Ascending aorta (tissue), 2 donors: ENCODE results near the gene SLC7A4. TPM values are rescaled to one million over a fixed set of nuclear protein-coding genes. Genes with fewer than 3 reads are reported as not detected.

Source experiments
- DNase-seq, 2 donors: peaks; one replicate each; pipeline ENCODE4 v3.0.0-alpha.2; 2019; ENCODE audit warnings: low spot score in 2 of 2
- H3K27ac ChIP-seq, 2 donors: fragments of 200-600 bp; sonication (generic); one replicate each; pipeline ENCODE4 v1.5.1; 2016 to 2017; ENCODE audit warnings: mild to moderate bottlenecking in 1 of 2
- H3K27me3 ChIP-seq: fragments of 200-600 bp; sonication (generic); one replicate; pipeline ENCODE4 v1.5.1; 2017
- H3K36me3 ChIP-seq, 2 donors: fragments of 200-600 bp; sonication (generic); one replicate each; pipeline ENCODE4 v1.5.1; 2016
- H3K4me1 ChIP-seq, 2 donors: fragments of 200-600 bp; sonication (generic); one replicate each; pipeline ENCODE4 v1.5.1; 2016 to 2017; ENCODE audit warnings: mild to moderate bottlenecking in 1 of 2
- H3K4me3 ChIP-seq, 2 donors: fragments of 200-600 bp; sonication (generic); one replicate each; pipeline ENCODE4 v1.5.1; 2016 to 2017; ENCODE audit warnings: mild to moderate bottlenecking in 1 of 2
- H3K9me3 ChIP-seq, 2 donors: fragments of 200-600 bp; sonication (generic); one replicate each; pipeline ENCODE4 v1.5.1; 2016
- intact Hi-C: fragments of 100-400 bp; cut with DNase I; formaldehyde crosslinking; loops from one replicate; pipeline ENCODE4 v1.15.1; 2023
- total RNA-seq: library from RNA; depleted of rRNA; stranded (reverse); fragments of >200 nt; gene quantifications from one replicate; pipeline ENCODE4 v1.1.0, GENCODE V29; 2016
- TF ChIP-seq, protein P1 (sequence below), 3 experiments: fragments of 200-600 bp in 2 of 3; fragments of 450-650 bp in 1 of 3; sonication (generic) in 2 of 3; IDR thresholded peaks; one replicate each; pipeline ENCODE4 v1.5.1; 2016 to 2019; ENCODE audit warnings: antibody characterized with exemption in 3 of 3, mild to moderate bottlenecking in 1 of 3, moderate library complexity in 1 of 3

Gene SLC7A4
- total RNA-seq, 1 donor from 2014 or later, result 20.4 TPM

DNA sequence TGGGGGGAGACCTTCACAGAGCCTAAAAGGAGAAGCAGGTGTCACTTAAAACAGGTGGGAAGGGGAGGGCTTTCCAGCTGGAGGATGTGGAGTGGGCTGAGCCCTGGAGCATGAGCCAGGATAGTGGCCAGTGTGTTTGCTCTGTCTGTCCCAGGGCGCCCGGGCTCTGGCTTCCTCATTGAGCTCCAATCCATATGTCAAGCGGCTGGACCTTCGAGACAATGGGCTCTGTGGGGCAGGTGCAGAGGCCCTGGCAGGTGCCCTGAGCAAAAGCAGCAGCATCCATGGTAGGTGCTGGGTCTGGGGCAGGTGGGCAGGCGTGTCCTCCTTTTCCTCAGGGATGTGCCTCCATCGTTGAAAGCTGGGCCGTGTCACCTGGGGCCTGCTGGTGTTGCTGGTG lies 15.4 kb upstream of the SLC7A4 start:
- intact Hi-C loops, result loop anchor here (10.0 kb wide), 1 partner anchor 617 kb away; the partner anchor contains the start of gene PPIL2
- no peaks in the 10 kb centered on the region for H3K36me3 ChIP-seq
- H3K4me1 ChIP-seq, result peaks cover 7 to 15% of the 10 kb centered on the region in 2 donors
- H3K27me3 ChIP-seq, result no peaks in the 10 kb centered on the region
- no peaks in the 10 kb centered on the region for H3K9me3 ChIP-seq
- H3K4me3 ChIP-seq, result no peak overlapping the region
- no peak overlapping the region for H3K27ac ChIP-seq
- TF ChIP-seq, protein P1, sequence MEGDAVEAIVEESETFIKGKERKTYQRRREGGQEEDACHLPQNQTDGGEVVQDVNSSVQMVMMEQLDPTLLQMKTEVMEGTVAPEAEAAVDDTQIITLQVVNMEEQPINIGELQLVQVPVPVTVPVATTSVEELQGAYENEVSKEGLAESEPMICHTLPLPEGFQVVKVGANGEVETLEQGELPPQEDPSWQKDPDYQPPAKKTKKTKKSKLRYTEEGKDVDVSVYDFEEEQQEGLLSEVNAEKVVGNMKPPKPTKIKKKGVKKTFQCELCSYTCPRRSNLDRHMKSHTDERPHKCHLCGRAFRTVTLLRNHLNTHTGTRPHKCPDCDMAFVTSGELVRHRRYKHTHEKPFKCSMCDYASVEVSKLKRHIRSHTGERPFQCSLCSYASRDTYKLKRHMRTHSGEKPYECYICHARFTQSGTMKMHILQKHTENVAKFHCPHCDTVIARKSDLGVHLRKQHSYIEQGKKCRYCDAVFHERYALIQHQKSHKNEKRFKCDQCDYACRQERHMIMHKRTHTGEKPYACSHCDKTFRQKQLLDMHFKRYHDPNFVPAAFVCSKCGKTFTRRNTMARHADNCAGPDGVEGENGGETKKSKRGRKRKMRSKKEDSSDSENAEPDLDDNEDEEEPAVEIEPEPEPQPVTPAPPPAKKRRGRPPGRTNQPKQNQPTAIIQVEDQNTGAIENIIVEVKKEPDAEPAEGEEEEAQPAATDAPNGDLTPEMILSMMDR (IDR thresholded peaks at IDR 0.05), result no peak
- no peak for DNase-seq

DNA sequence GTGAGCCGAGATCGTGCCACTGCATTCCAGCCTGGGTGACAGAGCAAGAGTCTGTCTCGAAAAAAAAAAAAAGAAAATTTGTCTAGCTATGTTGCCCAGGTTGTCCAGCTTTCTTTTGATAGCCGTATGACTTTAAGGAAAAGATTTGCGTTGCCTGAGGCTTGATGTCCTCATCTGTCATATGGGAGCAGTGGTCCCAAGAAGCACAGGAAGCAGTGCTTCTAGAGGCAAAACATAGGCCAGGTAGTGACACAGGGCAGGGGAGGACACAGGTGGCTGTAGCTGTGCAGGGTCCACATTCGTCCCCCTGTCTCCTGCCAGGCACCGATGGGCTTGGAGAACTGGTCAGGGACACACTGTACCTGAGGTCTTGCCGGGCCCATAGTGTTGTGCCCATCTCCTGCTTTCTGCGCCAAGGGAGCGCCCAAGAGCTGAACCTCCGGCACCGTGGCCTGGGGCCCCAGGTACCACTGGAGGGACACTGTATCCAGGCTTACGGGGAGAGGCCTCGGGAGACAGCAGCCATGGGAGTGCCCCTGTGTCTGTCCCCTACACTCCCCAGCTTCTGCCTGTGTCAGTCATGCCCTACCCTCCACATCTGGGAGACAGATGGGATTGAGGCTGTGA lies 14.8 kb upstream of the SLC7A4 start:
- intact Hi-C loops, result loop anchor here (10.0 kb wide), 1 partner anchor 618 kb away; the partner anchor contains the start of gene PPIL2

DNA sequence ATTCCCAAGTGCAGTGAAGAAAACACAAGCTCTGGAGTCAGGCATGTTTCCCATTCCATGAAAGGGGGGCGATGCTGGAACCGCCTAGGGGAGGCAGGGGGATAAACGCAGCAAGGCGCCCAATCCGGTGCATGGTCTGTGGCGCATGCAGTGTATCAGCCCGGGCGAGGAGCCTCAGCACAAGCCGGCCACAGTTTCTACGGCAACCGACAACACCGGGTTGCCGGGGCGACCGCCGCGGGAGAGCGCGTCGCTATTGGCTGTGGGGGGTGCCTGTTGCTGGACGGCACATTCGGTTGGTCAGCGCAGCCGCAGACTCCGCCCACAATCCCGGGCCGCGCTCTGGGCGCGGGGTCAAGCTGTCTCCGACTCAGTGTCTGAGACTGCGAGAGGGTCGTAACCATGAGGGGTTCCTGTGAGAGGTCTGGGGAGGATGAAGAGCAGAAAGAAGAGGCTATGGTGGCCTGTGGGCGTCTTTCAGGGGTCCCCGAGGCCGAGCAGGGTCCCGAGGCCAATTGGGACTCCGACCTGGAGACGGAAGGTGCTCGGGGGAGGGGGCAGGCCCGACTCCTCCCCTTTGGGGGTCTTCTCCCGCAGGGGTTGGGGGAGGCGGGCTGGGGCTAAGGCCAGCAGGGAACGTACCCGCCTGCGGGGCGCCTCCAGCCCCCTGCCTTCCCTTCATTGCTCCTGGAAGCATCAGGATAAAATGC lies 13.4 kb upstream of the SLC7A4 start, which contains the start of gene LRRC74B:
TSS of gene LRRC74B (plus strand) at position 362 of the 710 bp plus-strand sequence. CDS start at position 403, 41 bp downstream.
- Histone ChIP-seq H3K4me1 (peaks cover 7 to 15% of the 10 kb centered on the region in 2 donors), H3K36me3 (no peaks in the 10 kb centered on the region), H3K4me3 (peak within 1 kb of the TSS; percentile 37 to 41), H3K27me3 (no peaks in the 10 kb centered on the region), H3K9me3 (no peaks in the 10 kb centered on the region), H3K27ac (no peak within 1 kb of the TSS)
- TF ChIP-seq, protein P1 (IDR thresholded peaks at IDR 0.05), result no peak
- intact Hi-C loops, result loop anchor here (2.0 to 10.0 kb wide), 2 partner anchors 43 to 619 kb away; partner anchors contain the start of genes PPIL2 and THAP7
- DNase-seq, result peak; percentile 62 to 89

More for the DNA sequence above, 14.8 kb upstream of the SLC7A4 start:
- TF ChIP-seq, protein P1 (IDR thresholded peaks at IDR 0.05), result no peak
- Histone ChIP-seq H3K36me3 (no peaks in the 10 kb centered on the region), H3K9me3 (no peaks in the 10 kb centered on the region), H3K27me3 (no peaks in the 10 kb centered on the region), H3K4me3 (no peak overlapping the region), H3K27ac (no peak overlapping the region), H3K4me1 (peaks cover 7 to 15% of the 10 kb centered on the region in 2 donors)
- no peak for DNase-seq

DNA sequence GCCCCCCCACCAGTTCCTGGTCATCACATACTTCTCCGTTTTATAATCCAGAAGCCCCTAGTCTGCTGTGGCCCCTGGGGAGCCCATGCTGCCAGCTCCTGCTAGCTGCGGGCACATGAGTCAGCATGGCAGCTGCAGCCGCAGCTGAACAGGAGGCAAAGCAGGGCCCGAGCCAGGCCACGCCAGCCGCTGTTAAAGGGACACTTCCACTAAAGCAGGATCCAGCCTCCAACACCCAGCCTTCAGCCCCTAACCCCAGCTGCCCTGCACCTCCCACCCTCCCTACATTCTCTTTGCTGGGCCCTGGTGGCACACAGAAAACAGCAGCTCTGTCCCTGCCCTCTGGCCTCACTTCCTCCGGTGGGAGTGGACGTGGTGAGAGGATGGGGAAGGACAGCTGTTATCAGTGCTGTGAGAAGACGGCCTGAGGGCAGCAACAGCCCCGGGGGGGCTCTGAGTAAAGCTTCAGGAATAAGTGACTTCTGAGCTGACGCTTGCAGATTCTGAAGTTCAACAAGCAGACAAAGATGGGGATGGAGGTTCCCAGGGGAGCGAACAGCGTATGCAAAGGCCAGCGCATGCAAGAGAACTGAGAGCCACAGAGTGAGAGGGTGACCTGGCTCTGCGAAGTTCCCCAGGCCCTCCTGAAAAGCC lies 12.7 kb upstream of the SLC7A4 start:
- Histone ChIP-seq H3K36me3 (no peaks in the 10 kb centered on the region), H3K4me3 (peak overlapping the region; percentile 37 to 41), H3K27me3 (no peaks in the 10 kb centered on the region), H3K4me1 (peaks cover 7 to 15% of the 10 kb centered on the region in 2 donors), H3K9me3 (no peaks in the 10 kb centered on the region), H3K27ac (no peak overlapping the region)
- intact Hi-C loops, result loop anchor here (2.0 to 10.0 kb wide), 2 partner anchors 42 to 620 kb away; partner anchors contain the start of genes PPIL2 and THAP7
- DNase-seq, result peak in 1 of 2 donors; percentile 72
- TF ChIP-seq, protein P1 (IDR thresholded peaks at IDR 0.05), result no peak

DNA sequence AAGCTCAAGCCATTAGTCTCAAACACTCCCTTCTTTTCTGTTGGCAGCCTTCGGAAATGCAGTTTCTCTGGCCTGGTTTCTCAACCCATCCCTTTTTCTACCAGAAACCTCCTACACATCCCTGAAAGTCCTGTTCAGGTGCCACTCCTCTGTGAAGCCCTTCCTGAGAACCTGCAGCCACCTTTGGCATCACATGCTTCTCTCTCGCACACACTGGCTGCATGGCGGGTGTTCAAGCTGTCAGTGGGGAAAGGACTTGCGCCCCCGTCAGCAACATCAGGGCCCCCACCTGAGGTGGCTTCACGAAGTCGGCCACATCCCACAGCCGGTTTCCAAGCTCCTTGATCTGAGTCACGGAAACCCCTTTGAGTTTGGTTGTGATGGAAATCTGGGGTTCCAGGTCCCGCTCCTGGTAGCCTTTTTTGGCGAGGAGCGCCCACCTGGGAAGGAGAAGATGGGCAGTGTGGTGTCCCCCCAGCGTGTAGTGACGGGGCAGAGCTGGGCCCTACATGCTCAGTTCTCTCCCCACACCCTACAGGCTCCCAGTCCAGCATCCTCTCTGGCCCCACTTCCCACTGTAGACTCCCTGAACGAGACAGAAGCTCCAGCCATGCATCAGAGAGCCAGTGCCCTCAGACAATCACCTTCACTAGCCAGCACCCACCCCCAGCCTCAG lies 11.6 kb upstream of the SLC7A4 start:
- peaks cover 7 to 15% of the 10 kb centered on the region in 2 donors for H3K4me1 ChIP-seq
- no peaks in the 10 kb centered on the region for H3K9me3 ChIP-seq
- no peaks in the 10 kb centered on the region for H3K27me3 ChIP-seq
- no peaks in the 10 kb centered on the region for H3K36me3 ChIP-seq
- intact Hi-C loops, result loop anchor here (2.0 to 10.0 kb wide), 2 partner anchors 41 to 621 kb away; partner anchors contain the start of genes PPIL2 and THAP7
- H3K4me3 ChIP-seq, result peak overlapping the region in 1 of 2 donors; percentile 41
- H3K27ac ChIP-seq, result no peak overlapping the region
- TF ChIP-seq, protein P1 (IDR thresholded peaks at IDR 0.05), result no peak
- no peak for DNase-seq
